ENCODE data around the gene CPA3.

CPA3 gene

DNA sequence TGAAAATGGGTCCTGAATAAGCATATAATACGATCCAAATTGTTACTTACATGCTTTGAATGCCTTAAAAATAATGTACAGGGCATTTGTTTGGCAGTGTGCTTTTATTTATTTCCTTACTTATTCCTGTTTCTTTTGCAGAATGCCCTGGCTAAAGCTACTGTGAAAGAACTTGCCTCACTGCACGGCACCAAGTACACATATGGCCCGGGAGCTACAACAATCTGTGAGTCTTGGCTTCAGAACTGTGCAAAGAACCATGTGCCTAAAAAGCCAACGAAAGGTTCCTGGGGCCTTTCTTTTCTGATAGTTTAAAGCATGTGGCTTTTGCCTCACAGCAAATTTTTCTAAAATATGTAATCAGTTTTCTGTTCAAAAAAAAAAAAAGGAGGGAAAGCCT, 7.8 kb upstream of the CPA3 start:
- DNase-seq (ENCODE audit: low read depth) = no peak

DNA sequence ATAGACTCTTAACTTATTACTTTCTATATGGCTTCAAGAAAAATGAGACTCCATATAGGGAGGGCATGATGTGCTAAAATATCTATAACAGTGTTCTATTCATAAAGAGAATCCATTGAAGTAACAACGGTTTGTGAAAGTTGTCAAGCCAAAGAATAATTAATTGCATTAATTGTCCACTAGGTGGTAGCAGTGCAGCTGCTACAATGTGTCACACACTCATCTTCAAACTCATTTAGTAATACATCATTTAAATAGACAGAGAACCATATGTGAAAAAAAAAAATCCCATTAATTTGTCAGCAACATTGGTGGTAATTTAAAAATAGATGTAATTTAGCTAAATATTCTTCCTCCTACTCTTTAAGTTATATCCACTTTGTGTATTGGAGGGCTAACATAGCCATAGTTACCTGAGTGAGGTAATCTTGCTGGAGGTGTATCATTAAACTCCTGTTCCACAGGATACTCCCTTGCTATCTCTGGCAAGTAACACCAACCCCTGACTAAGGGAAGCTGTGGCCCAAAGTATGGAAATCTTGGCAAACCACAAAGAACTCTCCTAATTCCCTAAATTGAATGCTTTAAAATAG, 3.7 kb upstream of the CPA3 start:
- DNase-seq (ENCODE audit: low read depth) = peak; percentile 66

DNA sequence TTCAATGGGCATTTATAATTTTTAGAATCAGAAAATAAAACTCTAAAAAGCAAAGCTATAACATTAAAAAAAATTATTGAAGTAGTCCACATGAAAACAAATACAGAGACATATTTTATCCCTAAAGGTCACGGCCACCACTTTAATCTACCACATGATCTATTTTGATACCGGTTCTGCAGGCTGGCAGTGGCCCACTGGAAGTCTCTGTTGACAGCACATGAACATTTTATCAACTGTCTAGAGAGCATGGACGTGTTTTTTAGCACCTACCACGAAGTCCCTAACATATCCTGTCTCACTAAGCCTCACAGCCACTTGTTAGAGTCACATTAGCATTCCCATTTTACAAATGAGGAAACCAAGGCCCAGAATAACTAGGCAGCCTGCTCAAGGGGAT, 1.8 kb upstream of the CPA3 start:
- no peak for DNase-seq (ENCODE audit: low read depth)

DNA sequence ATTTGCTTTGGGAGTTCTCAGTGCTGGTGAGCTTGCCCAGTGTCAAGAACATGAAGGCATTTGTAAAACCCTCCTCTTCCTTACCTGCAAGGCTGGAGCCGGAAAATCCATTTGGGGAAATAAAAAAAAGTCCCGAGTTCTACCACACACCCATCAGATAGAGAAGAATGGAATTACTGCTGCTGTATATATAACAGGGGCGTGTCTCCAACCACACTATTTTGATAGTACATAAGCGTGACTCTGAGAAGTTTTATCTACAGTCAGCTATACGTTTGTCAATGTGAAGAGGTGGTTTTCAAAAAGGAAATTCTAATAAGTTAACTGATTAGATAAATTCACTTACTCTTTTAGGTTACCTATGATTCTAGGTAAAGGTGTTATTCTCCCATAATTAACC, 1.3 kb upstream of the CPA3 start:
- DNase-seq (ENCODE audit: low read depth) = no peak

DNA sequence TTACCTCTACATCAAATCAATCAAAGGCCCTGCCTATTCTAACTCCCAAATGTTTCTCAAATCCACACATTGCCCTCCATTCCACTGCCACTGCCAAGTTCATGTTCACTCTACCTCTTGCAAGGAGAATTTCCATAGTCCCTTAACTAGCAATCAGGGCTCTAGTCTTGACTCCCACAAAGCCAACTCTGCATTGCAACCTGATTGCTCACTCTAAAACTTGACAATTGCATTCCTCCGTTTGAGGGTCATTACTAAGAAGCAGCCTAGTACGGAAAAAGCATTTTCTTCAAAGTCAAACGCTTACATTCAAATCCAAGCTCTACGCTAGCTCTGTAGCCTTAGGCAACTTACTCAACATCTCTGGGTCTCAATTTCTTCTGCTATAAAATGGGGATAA, 1.2 kb downstream of the CPA3 start:
- DNase-seq (ENCODE audit: low read depth) = peak; percentile 88

DNA sequence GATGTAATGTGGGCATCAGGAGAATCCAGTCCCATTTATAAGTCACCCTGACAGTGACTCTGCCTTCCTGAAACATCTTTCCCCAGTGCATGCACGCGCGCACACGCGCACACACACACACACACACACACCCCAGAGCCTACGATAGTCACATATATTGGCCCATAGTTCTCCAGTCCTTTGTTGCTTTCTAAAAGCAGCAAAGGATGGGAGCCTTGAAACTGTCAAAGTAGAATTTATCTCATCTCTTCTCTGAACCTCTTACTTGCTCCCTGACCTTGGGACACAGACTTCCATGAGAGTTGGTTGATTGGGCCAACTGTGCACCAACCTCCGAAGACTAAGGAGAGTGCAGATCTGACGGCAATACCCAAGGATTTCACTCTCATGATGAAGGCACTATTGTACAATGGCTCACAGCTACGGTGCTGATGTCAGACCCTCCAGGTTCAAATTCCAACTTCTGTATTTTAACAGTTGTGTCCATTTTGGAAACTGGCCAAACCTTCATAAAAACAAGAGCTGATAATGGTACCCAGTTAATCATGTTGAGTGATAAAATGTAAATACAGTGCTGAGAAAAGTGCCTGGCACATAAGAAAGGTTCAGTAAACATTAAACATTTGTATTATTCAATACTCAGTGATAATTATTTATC, 8.3 kb downstream of the CPA3 start:
- no peak for DNase-seq (ENCODE audit: low read depth)

DNA sequence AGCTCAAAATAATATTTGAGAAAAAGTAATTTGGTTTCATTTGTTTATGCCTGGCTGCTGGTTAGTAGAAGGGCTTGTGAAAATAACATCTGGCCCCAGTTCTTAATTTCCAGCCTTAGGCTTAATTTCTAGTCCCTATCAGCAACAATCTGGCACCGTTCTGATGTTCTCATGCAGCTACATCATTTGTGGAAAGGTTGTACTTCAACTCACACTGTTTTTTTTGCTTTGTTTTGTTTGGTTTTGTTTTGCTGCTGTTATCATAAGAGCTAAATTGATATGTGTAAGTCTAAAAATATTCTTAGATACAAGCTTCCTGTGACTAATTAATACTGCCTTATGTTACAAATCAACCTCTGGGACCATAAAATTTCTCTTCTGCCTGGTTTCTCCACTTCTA, 8.9 kb downstream of the CPA3 start:
- DNase-seq (ENCODE audit: low read depth) = peak; percentile 24

DNA sequence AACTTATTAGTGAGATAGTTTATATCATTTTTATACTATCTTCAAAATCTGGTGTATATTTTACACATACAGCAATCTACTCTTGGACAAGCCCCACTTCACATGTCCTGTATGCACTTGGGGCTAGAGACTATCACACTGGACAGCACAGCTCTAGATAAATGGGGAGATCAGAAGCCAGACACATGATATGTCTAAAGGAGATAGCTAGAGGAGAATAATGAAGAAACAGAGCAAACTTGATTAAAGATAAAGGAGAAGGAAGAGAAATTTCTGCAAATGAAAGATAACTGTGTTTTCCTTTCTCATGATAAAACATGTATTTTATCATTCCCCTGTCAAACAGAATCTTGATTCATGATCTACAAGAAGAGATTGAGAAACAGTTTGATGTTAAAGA, 13.0 kb downstream of the CPA3 start:
- DNase-seq (ENCODE audit: low read depth) = no peak

DNA sequence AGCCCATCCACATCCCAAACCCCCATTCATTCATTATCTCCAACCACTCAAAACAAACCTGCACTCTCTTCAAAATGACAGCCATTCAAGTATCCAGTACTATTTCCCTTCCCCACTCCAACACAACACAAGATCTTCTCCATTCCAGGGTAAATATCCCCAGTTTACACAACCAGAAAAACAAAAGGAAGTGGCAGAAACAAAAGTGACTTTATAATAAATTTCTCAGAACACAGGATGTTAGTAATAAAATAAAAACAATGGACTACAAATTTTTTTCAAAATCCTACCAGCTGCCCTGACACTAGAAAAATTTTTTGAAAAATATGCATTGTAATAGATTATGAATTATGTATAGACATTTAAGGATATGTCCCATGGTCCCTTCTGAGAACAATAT, 14.2 kb downstream of the CPA3 start:
- DNase-seq (ENCODE audit: low read depth) = no peak

DNA sequence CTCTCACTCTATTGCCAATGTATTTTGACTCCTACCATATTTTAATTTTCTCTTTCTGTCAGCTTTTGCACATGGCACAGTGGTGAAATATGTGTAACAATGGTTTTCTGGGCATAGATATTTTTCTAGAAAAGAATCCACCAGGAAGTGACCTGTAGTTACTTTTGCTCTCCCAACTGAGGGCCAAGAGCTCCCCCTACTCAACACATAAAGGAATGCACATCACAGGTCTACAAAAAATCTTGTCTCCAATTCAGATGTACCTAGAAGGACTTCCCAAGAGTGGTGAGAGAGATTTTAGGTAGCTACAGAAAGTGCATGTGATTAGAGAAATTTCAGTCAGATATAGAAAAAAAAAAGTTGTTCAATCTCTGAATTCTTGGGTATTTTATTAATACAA, 15.6 kb downstream of the CPA3 start:
- peak; percentile 51 for DNase-seq (ENCODE audit: low read depth)

DNA sequence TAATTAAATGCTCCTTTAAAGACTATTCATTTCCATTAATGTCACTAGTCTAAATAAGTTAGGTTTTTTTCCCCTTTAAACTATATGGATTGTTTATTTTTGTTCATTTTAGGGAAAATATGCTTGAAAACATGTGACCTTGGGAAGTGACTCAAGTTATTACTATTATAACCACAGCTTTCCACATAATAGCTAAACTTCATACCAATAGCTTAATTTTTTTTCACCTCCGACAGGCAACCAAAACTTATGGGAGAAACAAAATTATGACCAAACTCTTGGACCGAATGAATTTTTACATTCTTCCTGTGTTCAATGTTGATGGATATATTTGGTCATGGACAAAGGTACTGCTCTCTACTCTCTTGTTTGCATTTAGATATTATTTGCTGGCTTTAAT, 16.2 kb downstream of the CPA3 start:
- DNase-seq (ENCODE audit: low read depth) = peak; percentile 70

DNA sequence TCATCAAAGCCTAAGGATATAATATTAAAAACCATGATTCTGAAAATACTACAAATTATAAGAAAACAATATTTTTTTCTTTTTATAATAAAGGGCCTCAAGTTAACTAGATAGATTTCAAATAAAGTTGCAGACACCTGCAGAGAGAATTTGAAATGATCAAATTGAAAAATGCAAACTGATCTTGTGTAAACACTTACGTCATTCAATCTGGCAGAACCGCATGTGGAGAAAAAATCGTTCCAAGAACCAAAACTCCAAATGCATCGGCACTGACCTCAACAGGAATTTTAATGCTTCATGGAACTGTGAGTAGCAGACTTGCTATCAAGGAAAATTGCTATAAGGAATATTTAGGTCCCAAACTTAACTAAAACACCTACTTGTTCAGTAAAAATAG, 17.2 kb downstream of the CPA3 start:
- peak; percentile 31 for DNase-seq (ENCODE audit: low read depth)

DNA sequence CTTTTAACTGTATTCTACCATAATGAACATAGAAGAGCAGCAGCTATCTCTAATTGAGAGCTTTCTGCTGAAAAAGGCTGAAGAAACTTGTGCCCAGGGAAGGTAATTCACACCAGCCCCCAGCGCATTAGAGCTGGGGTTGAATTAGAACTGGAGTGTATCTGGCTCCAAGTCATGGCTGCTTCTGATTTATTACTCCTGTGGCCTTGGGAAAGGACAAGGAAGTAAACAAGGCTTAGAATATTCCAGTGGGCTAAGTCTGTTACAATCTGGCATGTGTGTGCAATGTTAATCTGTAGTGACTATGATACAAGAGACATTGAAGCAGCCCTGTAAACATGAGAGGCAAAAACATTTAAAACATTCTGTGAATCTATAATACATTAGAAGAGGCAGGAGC, 18.1 kb downstream of the CPA3 start:
- no peak for DNase-seq (ENCODE audit: low read depth)

DNA sequence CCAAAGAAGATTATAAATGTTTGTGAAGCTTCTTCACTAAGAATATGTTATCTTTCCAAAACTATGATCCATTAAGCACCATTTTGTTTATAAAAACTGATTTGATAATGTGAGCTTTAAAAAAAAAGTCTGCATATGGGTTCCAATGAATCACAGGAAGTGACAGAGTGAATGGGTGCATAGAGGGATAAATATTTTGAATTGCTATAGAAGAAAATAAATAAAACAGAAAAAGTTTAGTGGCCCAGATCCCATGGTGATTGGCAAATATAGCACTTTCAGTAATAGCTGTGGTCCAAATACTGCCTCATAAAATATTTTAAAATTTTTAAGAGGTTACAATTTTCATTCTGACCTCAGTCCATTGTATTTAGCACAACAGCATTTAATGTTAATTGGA, 19.2 kb downstream of the CPA3 start:
- DNase-seq (ENCODE audit: low read depth) = peak; percentile 74

DNA sequence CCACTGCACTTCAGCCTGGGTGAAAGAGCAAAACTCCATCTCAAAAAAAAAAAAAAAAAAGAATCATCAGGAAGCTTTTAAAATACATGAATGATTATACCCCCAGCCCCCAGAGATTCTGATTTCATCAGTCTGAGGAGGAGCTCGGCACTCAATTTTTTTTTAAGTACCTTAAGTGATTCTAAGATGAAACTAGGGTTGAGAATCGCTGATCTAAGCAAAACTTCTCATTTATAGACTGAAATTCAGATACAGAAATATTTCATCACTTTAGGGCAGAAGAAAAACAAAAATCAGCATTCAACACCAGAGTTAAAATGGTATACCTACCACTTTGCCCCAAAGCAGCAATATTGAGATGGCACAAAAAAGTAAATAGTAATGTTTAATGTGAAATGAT, 24.7 kb downstream of the CPA3 start:
- no peak for DNase-seq (ENCODE audit: low read depth)

DNA sequence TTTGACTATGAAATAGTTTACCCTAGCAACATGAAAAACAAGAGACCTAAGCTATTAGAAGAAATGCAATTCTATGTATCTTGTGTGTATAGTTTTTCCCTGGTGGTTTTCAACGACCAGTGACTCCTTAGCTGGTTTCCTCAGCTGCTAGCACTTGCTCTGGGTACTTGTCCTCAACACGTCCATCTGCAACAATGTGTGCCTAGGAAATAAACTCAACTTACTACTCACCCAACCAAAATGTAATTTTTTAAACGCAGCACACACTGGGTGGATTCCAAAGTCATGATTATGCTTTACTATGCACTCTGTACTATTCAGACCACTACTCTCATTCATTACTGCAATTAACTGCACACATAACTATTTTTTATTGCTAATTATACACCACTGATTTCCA, 31.0 kb downstream of the CPA3 start:
- DNase-seq (ENCODE audit: low read depth) = peak; percentile 62

DNA sequence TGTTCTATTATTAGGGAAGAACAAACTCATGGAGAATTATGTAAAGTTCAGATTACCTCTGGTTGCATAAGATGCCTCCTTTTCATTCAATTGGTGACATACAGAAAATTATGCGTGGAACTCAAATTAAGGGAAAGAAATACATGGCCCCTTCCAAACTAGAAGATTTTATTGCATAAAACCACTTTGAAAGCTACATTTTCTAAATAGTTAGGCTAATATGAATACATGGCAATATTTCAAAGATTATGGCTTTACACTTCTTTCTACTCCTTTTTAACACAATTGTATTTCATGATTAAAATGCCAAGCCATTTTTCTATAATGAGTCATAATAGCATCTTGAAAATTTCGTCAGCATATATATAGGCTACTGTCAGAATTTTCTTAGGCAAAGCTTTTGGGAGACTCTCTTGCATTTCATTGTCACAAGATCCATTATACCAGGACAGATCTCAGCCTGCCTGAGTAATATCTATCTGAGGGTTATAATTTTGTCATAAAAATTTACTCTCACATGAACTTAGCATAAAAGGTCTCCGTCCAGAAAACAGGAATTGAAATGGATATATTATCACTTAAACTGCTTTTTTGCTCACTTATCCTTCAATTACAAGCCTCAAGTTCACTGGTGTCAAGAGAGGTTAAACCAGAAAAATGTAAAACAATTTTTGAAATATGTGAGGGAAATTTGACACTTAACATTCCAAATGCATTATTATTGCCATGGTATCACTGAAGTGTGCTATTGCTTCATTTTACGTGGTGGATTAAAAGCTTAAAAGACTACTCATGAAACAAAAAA, 37.1 kb downstream of the CPA3 start:
- DNase-seq (ENCODE audit: low read depth) = peak; percentile 77

DNA sequence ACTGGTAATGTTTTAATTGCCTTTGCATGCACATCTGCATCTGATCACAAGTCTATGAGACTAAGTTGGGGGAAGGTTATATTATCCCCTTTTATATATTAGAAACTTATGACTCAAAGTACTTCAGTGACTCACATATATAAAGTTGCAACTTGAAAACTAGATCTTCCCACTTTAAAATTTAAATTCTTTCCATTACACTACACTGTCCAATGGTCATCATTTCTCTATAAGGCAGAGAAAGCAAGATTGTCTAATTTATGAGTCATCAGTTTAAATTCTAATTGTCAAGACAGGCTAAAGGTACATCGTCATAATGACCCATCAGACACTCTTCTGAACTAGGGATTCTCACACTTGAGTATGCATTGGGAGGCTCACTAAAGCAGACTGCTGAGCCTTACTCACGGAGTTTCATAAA, 37.9 kb downstream of the CPA3 start:
- DNase-seq (ENCODE audit: low read depth) = peak; percentile 69

DNA sequence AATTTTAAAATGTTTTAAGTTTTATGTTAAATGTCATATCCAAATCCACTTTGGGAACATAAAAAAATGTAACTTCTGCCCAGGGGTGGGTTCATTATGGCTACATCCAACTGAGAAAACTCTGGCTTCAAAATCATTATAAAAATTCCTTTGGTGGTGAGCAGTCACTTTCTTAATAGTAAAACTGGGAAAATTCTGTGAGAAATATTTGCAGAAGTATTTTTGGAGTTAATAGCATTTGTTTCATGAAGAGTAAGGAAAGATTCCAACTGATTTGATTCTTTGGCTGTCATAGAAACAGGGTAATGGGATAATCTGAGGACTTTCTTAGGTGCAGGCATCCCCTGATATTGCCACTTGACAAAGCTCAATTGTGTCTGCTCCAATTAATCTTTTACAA, 38.8 kb downstream of the CPA3 start:
- DNase-seq (ENCODE audit: low read depth) = no peak

DNA sequence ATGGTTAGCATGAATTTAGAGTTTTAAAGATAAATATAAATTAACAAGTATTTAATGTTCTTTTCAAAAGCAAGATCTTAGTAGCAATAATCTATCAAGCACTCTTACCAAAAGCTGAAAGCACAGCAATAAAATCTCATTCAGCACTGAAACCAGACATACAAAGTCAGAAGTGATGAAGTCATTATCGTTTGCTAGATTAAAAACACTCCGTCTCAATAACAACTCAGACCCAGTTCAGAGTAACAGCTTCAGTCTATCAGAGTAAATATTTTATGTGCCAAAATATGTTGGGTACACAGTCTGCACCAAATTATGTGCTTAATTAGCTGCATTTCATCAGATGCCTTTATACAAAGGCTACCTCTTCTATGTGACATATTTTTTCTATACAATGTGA, 41.6 kb downstream of the CPA3 start:
- no peak for DNase-seq (ENCODE audit: low read depth)

DNA sequence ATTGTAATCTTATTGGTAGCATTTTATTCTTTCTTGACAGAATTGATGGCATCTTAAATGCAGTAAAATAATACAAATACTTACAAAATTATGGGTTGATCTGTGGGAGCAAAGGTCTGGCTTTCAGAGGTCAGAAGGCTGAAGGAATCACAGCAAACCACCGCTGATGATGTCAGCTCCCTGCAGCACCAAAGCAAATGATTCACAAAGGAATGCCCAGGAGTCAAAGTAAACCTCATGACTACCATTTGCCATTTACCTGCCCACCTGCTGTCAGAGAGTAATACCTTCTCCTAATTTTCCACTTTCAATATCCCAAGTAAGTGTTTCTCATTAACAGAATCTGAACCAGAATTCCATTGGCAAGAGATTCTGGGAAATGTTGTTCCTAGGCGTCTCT, 46.1 kb downstream of the CPA3 start:
- DNase-seq (ENCODE audit: low read depth) = peak; percentile 53

DNA sequence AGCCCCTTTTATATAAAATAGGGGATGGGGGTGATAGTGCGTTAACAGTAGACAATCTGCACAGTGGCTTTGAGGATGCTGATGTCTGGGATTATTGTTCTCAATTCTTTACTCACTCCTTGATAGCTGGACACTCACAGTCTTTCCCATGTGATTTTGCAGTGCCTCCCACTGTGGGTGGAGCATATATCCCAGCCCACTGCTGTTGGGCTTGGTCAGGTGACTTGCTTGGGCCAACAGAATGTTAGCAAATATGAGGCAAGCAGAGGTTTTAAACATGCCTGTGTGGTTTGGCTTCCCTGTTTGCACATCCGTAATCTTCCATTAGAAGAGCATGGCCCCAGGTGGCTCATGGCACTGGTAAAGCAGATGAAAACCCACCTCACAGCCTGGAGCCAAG, 46.5 kb downstream of the CPA3 start:
- DNase-seq (ENCODE audit: low read depth) = no peak

DNA sequence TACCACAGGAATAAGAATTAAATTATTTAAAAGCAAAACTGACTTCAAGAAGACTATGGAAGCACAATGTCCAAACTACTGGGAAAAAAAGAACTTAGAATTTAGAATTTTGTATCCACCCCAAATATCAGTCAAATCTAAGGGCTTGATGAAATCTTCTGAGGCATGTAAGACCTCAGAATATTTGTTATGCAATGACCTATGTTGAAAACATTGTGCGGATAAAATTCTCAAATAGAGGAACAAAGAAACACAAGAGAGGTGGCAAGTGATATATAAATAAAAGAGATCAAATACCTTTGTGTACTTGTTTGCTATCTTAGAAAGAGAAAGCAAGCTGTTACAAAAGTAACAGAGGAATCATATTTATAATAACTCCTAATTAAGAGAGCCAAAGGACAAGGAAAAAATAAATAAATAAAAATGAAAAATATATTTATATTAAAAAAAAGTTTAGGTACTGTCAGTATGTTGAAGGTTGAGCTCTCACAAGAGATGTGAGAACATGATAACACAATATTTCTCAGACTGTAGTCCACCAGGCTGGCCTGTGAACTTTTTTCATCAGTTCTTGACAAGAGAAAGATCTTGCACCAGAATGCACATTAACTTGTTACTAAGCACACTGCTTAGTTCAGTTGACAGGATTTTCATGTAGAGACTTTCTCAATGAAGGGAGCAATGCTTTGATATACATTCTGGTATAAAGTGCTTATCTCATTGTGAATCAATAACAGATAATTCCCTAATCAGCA, 50.0 kb downstream of the CPA3 start:
- no peak for DNase-seq (ENCODE audit: low read depth)

All from ELR (cell line).